Heart left ventricle (tissue), 16 donors: Measurements from ENCODE around the gene BLVRB. TPM values are rescaled to one million over a fixed set of nuclear protein-coding genes. Genes with fewer than 3 reads are reported as not detected.
A peak's percentile ranks its signal among the peaks of the same experiment; 100 is the strongest.

ENCODE experiments used
- ATAC-seq, 4 donors: fragments of 200-7000 bp; cut with Tn5 transposase; one replicate each; pipeline ENCODE4 v1.9.1; 2020 to 2022; ENCODE audit warnings: moderate library complexity in 4 of 4, mild to moderate bottlenecking in 3 of 4, moderate number of reproducible peaks in 1 of 4
- DNase-seq, 5 donors: peaks; one replicate each; pipeline ENCODE4 v3.0.0-alpha.2; 2020
- H3K27ac ChIP-seq, 12 donors: fragments of 200-600 bp; sonication (generic) in 4 of 12; one replicate each; pipeline versions ENCODE4 v1.5.0 to v1.8.0; 2016 to 2022; ENCODE audit warnings: mild to moderate bottlenecking in 2 of 12
- H3K27me3 ChIP-seq, 9 donors: fragments of 200-600 bp; sonication (generic) in 2 of 9; one replicate each; pipeline versions ENCODE4 v1.5.1 to v1.8.0; 2016 to 2022; ENCODE audit warnings: mild to moderate bottlenecking in 3 of 9
- H3K36me3 ChIP-seq, 9 donors: fragments of 200-600 bp; sonication (generic) in 2 of 9; one replicate each; pipeline versions ENCODE4 v1.5.0 to v1.8.0; 2018 to 2022; ENCODE audit warnings: mild to moderate bottlenecking in 2 of 9
- H3K4me1 ChIP-seq, 12 donors: fragments of 200-600 bp; sonication (generic) in 4 of 12; one replicate each; pipeline versions ENCODE4 v1.5.0 to v1.8.0; 2016 to 2022; ENCODE audit warnings: mild to moderate bottlenecking in 3 of 12
- H3K4me3 ChIP-seq, 12 donors: fragments of 200-600 bp; sonication (generic) in 4 of 12; one replicate each; pipeline versions ENCODE4 v1.5.0 to v1.8.0; 2017 to 2022; ENCODE audit warnings: mild to moderate bottlenecking in 9 of 12, moderate library complexity in 4 of 12
- H3K9me3 ChIP-seq, 12 donors: fragments of 200-600 bp; sonication (generic) in 4 of 12; one replicate each; pipeline versions ENCODE4 v1.5.0 to v1.8.0; 2016 to 2022; ENCODE audit warnings: mild to moderate bottlenecking in 1 of 12
- POLR2A ChIP-seq, 2 donors: fragments of 450-650 bp; IDR thresholded peaks; one replicate each; pipeline ENCODE4 v1.6.1; 2017; ENCODE audit warnings: antibody characterized with exemption in 2 of 2, mild to moderate bottlenecking in 2 of 2, moderate library complexity in 2 of 2
- WGBS, 4 donors: extraction: QIAGEN DNeasy Blood & Tissue Kit in 2 of 4; methylation state at CpG; one replicate each; pipeline versions ENCODE4 v1.1.5 to v1.1.7; 2013 to 2018; 5-methylcytosine and 5-hydroxymethylcytosine counted together
- intact Hi-C, 10 donors: fragments of 100-400 bp; cut with DNase I; formaldehyde crosslinking; loops; one replicate each; pipeline versions ENCODE4 v1.11.1 to v1.14.2; 2022
- polyA plus RNA-seq, 2 donors: library from polyadenylated mRNA; stranded (reverse); fragments of 200-250 nt; gene quantifications; one replicate each; pipeline ENCODE4 v1.2.3, GENCODE V29; 2013
- total RNA-seq, 9 donors: library from RNA; depleted of rRNA in 2 of 9; stranded (reverse); fragments of >200 nt in 2 of 9; fragmentation: NEBNext Ultra II Directional in 3 of 9; extraction: Animal tissue kit (Norgen Biotek cat#: 25700) in 3 of 9; gene quantifications; one replicate each; pipeline versions ENCODE4 v1.1.0 to v1.2.4, GENCODE V29; 2016 to 2023
- TF ChIP-seq, protein P1 (sequence below), 12 donors: fragments of 200-600 bp; sonication (generic) in 4 of 12; IDR thresholded peaks; one replicate each; pipeline versions ENCODE4 v1.5.0 to v1.8.0; 2018 to 2022; ENCODE audit warnings: antibody characterized with exemption in 12 of 12, mild to moderate bottlenecking in 5 of 12
- donor health status: ischemic (EF 13 %, LVEDD 7.1; RV severe dilation, severe dysfunction).
- donor health status: healthy with polysubstance abuse.
- donor health status: DM: no; HTN: yes; CAD: no.
- donor health status: DM: no; HTN: no; CAD: no.
- donor health status: ischemic (EF 25% LVEDD 6.9; RV normal size, moderate dysfunction).
- donor health status: ischemic (EF 25% LVEDD 5.7; RV mildly dilated, moderate dysfunction).
- donor health status: healthy.
- donor health status: DM: yes; HTN: yes; CAD: no.
- donor health status: ischemic (EF 35%, LVEDD 5.7; RV mildly dilated, moderate dysfunction).
- donor health status: nonischemic (EF 11% LVEDD 7.7; RV severe dilation, severe dysfunction).
- donor health status: DM: yes; HTN: yes; CAD: no.
- donor health status: PGD.
- donor health status: ischemic (EF 29% LVEDD 5.4; RV normal size, mild dysfunction).
- donor health status: nonischemic (EF 23%, LVEDD 6.1; RV moderate dilation, normal function).

Gene BLVRB
- total and polyA plus RNA-seq, 11 donors, result 76.3 to 330 (median 111) TPM

DNA sequence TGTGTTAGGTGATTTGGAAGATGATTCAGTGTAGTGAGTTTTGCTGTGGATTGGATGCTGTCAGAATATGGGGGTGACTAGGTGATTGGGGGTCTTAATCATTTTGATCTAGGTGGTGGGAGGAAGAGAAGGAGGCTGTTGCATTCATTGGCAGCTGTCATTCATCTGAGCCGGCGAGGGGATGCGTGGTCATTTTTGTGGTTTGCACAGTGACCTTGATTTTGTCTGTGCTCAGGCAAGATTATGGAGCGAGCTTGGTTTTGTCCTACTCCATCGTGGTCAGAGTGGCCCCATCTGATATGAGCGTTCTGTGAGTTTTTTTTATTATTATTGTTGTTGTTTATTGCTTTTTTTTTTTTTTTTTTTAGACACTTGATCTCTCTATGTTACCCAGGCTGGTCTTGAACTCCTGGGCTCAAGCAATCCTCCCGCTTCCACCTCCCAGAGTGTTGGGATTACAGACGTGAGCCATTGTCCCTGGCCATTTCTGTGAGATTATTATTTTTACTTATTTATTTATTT is 43.3 kb upstream of the BLVRB start:
- TF ChIP-seq, protein P1, sequence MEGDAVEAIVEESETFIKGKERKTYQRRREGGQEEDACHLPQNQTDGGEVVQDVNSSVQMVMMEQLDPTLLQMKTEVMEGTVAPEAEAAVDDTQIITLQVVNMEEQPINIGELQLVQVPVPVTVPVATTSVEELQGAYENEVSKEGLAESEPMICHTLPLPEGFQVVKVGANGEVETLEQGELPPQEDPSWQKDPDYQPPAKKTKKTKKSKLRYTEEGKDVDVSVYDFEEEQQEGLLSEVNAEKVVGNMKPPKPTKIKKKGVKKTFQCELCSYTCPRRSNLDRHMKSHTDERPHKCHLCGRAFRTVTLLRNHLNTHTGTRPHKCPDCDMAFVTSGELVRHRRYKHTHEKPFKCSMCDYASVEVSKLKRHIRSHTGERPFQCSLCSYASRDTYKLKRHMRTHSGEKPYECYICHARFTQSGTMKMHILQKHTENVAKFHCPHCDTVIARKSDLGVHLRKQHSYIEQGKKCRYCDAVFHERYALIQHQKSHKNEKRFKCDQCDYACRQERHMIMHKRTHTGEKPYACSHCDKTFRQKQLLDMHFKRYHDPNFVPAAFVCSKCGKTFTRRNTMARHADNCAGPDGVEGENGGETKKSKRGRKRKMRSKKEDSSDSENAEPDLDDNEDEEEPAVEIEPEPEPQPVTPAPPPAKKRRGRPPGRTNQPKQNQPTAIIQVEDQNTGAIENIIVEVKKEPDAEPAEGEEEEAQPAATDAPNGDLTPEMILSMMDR (IDR thresholded peaks at IDR 0.05), result no peak
- TF ChIP-seq POLR2A (IDR thresholded peaks at IDR 0.05), result no peak
- H3K4me1 ChIP-seq, result peaks cover 0 to 10% (median 0%) of the 10 kb centered on the region in 12 donors
- no peaks in the 10 kb centered on the region for H3K36me3 ChIP-seq
- no peak for DNase-seq
- 81 to 90% (median 85%) methylated on average over 8 of the region's 8 CpGs for WGBS, 4 donors
- no peak overlapping the region for H3K4me3 ChIP-seq
- H3K9me3 ChIP-seq, result no peaks in the 10 kb centered on the region
- H3K27ac ChIP-seq, result no peak overlapping the region
- intact Hi-C loops, result no loop called here
- no peak for ATAC-seq
- peaks cover 8 to 32% (median 15%) of the 10 kb centered on the region in 9 donors for H3K27me3 ChIP-seq

- no peaks in the 10 kb centered on the region for H3K36me3 ChIP-seq
- TF ChIP-seq, protein P1 (IDR thresholded peaks at IDR 0.05), result no peak
- TF ChIP-seq POLR2A (IDR thresholded peaks at IDR 0.05), result no peak
- no peak overlapping the region for H3K27ac ChIP-seq
- H3K27me3 ChIP-seq, result peaks cover 0 to 23% (median 5%) of the 10 kb centered on the region in 9 donors
- peaks cover 0 to 6% (median 0%) of the 10 kb centered on the region in 12 donors for H3K4me1 ChIP-seq
- no peaks in the 10 kb centered on the region for H3K9me3 ChIP-seq
- ATAC-seq (no peak), DNase-seq (no peak)
- H3K4me3 ChIP-seq, result no peak overlapping the region
- intact Hi-C loops, result no loop called here
- 45 to 60% (median 52%) methylated on average over 2 of the region's 2 CpGs for WGBS, 4 donors
Measured at GRCh38 chr19:40507892-40508291, 42.3 kb upstream of the BLVRB start.

- intact Hi-C loops, result no loop called here
- no peak overlapping the region for H3K4me3 ChIP-seq
- ATAC-seq (peak in 1 of 4 donors; percentile 23), DNase-seq (no peak)
- no peak for TF ChIP-seq POLR2A (IDR thresholded peaks at IDR 0.05)
- TF ChIP-seq, protein P1 (IDR thresholded peaks at IDR 0.05), result no peak
- WGBS, 4 donors, result 76 to 88% (median 78%) methylated on average over 9 of the region's 9 CpGs
- H3K27me3 ChIP-seq, result peaks cover 0 to 5% (median 0%) of the 10 kb centered on the region in 9 donors
- no peaks in the 10 kb centered on the region for H3K9me3 ChIP-seq
- no peaks in the 10 kb centered on the region for H3K4me1 ChIP-seq
- H3K27ac ChIP-seq, result no peak overlapping the region
- H3K36me3 ChIP-seq, result no peaks in the 10 kb centered on the region
Measured at GRCh38 chr19:40506099-40506498, 40.6 kb upstream of the BLVRB start.

GRCh38 chr19:40503320-40503695 is 37.8 kb upstream of the BLVRB start:
- Histone ChIP-seq H3K9me3 (no peaks in the 10 kb centered on the region), H3K4me3 (no peak overlapping the region), H3K4me1 (no peaks in the 10 kb centered on the region), H3K27me3 (no peaks in the 10 kb centered on the region), H3K27ac (no peak overlapping the region), H3K36me3 (no peaks in the 10 kb centered on the region)
- TF ChIP-seq, protein P1 (IDR thresholded peaks at IDR 0.05), result no peak
- TF ChIP-seq POLR2A (IDR thresholded peaks at IDR 0.05), result no peak
- intact Hi-C loops, result no loop called here
- DNase-seq, result no peak
- whole genome bisulfite sequencing, 4 donors, result 43 to 60% (median 50%) methylated on average over 1 of the region's 1 CpG
- ATAC-seq, result no peak
